Erythroblast (primary cell): ENCODE data around the gene L2HGDH.

ENCODE experiments used
- GATA1 ChIP-seq: IDR thresholded peaks from 2 replicates; pipeline ENCODE4 v1.6.1; 2011; ENCODE audit warnings: low read depth, mild to moderate bottlenecking, control low read depth, low read length, moderate library complexity
- POLR2A ChIP-seq: IDR thresholded peaks from 2 replicates; pipeline ENCODE4 v1.6.1; 2011; ENCODE audit warnings: mild to moderate bottlenecking, low read length

DNA sequence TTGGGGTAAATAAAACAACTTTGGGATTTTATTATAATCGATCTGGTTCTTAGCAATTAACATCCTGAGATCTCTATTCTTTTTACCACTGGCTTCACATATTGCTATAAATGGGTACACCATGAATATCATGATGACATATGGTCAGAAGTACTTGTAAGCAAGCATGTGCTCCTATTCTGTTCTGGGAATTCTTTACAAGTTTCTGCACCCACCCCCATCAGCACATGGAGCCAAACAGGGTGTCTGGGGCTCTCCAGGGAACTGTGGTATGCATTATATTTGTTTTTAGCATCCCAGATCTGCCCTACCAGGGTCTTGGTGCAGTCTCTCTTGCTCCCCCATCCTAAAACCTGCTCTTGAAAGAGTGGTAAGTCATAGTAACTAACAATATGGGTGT lies 31.4 kb upstream of the L2HGDH start:
- TF ChIP-seq POLR2A, result no peak
- TF ChIP-seq GATA1, result no peak
